Naive B cell (primary cell): ENCODE results near the gene MTG2. TPM values are rescaled to one million over a fixed set of nuclear protein-coding genes. Genes with fewer than 3 reads are reported as not detected.
A peak's percentile ranks its signal among the peaks of the same experiment; 100 is the strongest.

ENCODE experiments used
- ATAC-seq, 2 donors: fragments of 150-1000 bp; cut with Tn5 transposase; 2 replicates each; pipeline ENCODE4 v1.10.0; 2021; ENCODE audit warnings: low read depth in 2 of 2, mild to moderate bottlenecking in 2 of 2, moderate library complexity in 2 of 2
- DNase-seq: peaks from one replicate; pipeline ENCODE4 v3.0.0; 2022
- H3K27ac Mint-ChIP-seq, 6 donors: one replicate each; pipeline ENCODE4 v1.8.0; 2020 to 2022; ENCODE audit warnings: mild to moderate bottlenecking in 6 of 6, mixed read lengths in 6 of 6, moderate library complexity in 5 of 6, inconsistent platforms in 2 of 6
- H3K27me3 Mint-ChIP-seq, 3 donors: one replicate each; pipeline ENCODE4 v1.8.0; 2021 to 2022; ENCODE audit warnings: mixed read lengths in 3 of 3, mild to moderate bottlenecking in 1 of 3
- H3K36me3 Mint-ChIP-seq, 2 donors: one replicate each; pipeline ENCODE4 v1.8.0; 2020 to 2022; ENCODE audit warnings: mixed read lengths in 2 of 2, inconsistent platforms in 1 of 2, mild to moderate bottlenecking in 1 of 2
- H3K4me1 Mint-ChIP-seq, 3 donors: one replicate each; pipeline ENCODE4 v1.8.0; 2020 to 2022; ENCODE audit warnings: mixed read lengths in 3 of 3, inconsistent platforms in 1 of 3, mild to moderate bottlenecking in 1 of 3, moderate library complexity in 1 of 3
- H3K4me3 Mint-ChIP-seq, 8 donors: one replicate each; pipeline ENCODE4 v1.8.0; 2020 to 2022; ENCODE audit warnings: mild to moderate bottlenecking in 8 of 8, mixed read lengths in 8 of 8, moderate library complexity in 8 of 8, inconsistent platforms in 2 of 8
- H3K9me3 Mint-ChIP-seq, 7 donors: one replicate each; pipeline ENCODE4 v1.8.0; 2020 to 2022; ENCODE audit warnings: mixed read lengths in 7 of 7, mild to moderate bottlenecking in 5 of 7, inconsistent platforms in 2 of 7, moderate library complexity in 1 of 7
- polyA plus RNA-seq, 6 donors: library from polyadenylated mRNA; unstranded; fragments of 300-500 nt; fragmentation: Illumina TruSeq; gene quantifications; one replicate each; pipeline ENCODE4 v1.2.3, GENCODE V29; 2021; ENCODE audit warnings: low read depth in 6 of 6

Gene MTG2
- polyA plus RNA-seq, 6 donors from 2014 or later = 12.7 to 19.1 (median 16.3) TPM

DNA sequence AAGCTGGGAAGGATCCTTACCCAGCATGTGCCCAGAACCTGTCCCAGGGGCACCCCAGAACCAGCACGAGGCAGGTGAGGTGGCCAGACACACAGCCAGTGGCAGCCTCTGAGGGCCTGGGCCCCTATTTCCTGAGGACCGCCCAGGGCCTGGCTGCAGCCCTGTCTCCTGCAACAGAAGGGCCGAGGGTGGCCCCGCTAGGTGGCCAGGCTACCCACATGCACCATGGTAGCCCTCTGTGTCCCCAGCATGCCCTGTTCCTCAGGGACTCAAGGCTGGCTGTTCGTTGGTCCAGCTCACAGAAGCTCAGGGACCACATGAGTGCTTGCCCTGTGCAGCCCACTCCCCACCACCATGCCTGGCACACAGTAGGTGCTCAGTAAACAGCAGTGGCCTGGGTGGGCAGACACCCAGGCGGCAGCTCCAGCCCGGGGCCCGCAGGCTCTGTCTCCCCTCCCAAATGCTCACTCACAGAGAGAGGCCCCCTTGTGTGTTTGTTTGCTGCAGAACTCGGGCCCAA, 29.0 kb downstream of the MTG2 start:
- no peaks in the 10 kb centered on the region for H3K4me1 Mint-ChIP-seq
- no peak overlapping the region for H3K4me3 Mint-ChIP-seq
- DNase-seq (no peak), ATAC-seq (no peak)
- H3K27ac Mint-ChIP-seq = no peak overlapping the region
- H3K27me3 Mint-ChIP-seq = peaks cover 0 to 50% (median 17%) of the 10 kb centered on the region in 3 donors
- no peaks in the 10 kb centered on the region for H3K36me3 Mint-ChIP-seq
- no peaks in the 10 kb centered on the region for H3K9me3 Mint-ChIP-seq

DNA sequence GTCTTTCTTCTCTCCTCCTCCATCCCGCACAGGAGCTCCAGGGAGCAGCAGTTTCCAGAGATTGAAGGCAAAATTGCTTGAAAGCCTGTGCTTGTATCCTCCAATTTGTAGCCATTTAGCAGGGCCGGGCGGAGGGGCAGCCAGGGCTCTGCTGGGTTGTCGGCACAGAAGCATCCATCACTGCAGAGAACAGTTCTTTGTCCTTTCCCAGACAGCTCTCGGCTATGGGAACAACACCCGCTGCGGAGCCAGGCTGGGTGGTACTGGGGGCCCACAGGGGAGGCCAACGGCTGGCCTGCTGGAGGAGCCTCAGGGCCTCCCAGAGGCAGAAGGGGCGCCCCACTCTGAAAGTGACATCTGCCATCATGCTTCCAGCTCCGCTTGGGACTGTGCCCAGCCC, 29.5 kb downstream of the MTG2 start:
- no peak for ATAC-seq
- H3K36me3 Mint-ChIP-seq = no peaks in the 10 kb centered on the region
- H3K9me3 Mint-ChIP-seq = no peaks in the 10 kb centered on the region
- H3K27ac Mint-ChIP-seq = no peak overlapping the region
- H3K27me3 Mint-ChIP-seq = peaks cover 0 to 55% (median 22%) of the 10 kb centered on the region in 3 donors
- H3K4me3 Mint-ChIP-seq = no peak overlapping the region
- DNase-seq = no peak
- H3K4me1 Mint-ChIP-seq = no peaks in the 10 kb centered on the region

DNA sequence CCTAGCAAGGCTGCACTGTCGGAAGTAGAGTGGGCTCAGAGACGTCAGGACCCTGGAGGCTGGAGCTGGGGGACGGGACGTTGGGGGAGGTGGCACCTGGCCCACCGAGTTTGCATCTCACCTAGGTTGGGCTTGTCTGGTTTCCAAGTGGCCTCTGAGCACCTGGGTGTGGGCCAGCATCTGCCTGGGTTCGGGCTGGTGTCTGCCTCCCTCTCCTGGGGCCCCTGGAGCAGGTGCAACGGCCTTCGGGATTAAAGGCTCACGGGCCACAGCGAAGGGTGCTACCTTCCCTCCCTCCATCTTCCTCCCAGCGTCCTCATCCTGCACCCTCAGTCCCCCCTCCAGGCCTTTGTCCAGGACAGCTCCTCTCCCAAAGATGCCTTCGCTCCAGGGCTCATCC, 31.2 kb downstream of the MTG2 start:
- no peak for DNase-seq
- no peak for ATAC-seq
- Mint-ChIP-seq H3K4me3 (no peak overlapping the region), H3K27me3 (peaks cover 0 to 70% (median 28%) of the 10 kb centered on the region in 3 donors), H3K9me3 (no peaks in the 10 kb centered on the region), H3K27ac (no peak overlapping the region), H3K4me1 (peaks cover under 1 to 2% (median 2%) of the 10 kb centered on the region in 3 donors), H3K36me3 (no peaks in the 10 kb centered on the region)

DNA sequence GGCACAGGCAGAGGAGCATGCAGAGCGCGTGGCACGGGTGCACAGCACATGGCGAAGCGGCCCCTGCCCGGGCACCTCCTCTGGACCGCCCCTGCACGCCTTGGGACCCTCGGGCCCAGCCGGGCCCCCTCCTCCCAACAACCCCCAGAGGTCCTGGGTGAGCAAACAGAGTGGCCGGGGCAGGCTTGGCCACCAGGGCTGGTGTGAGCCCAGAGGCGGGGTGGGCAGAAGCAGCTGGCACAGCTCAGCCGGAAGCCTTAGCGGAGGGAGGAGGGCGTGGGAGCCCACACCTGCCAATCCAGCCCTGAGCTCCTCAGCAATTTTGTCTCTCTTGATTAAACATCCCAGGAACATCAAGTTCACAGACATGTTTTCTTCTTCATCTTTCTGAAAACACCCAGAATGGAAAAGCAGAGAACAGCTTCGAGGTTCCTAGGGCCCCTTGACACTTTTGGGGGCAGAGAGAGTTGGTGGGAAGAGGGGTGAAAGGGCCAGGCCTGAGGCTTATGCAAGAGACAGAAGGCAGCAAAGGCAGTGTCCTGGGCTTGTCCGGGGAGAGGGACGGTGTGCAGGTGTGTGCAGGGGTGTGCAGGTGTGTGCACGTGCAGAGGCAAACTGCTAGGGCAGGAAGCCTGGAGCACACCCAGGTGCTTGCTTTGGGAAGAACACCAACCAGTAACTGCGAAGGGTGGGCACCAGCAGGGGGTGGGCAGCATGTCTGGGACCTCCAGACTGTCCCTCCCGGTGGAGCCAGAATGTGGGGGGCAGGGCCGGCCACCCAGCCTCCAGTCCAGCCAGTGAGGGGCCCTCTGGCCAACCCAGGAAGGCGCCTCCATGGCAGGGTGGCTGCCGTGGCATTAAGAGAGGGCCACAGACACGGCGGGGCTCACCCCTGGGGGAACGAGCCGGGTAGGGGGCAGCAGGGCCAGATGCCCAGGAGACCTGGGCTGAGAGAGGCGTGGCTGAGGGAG, 32.5 kb downstream of the MTG2 start:
- Mint-ChIP-seq H3K9me3 (no peaks in the 10 kb centered on the region), H3K27me3 (peaks cover 0 to 72% (median 33%) of the 10 kb centered on the region in 3 donors), H3K4me1 (peaks cover 4 to 6% (median 4%) of the 10 kb centered on the region in 3 donors), H3K4me3 (no peak overlapping the region), H3K27ac (no peak overlapping the region), H3K36me3 (no peaks in the 10 kb centered on the region)
- DNase-seq (no peak), ATAC-seq (no peak)

DNA sequence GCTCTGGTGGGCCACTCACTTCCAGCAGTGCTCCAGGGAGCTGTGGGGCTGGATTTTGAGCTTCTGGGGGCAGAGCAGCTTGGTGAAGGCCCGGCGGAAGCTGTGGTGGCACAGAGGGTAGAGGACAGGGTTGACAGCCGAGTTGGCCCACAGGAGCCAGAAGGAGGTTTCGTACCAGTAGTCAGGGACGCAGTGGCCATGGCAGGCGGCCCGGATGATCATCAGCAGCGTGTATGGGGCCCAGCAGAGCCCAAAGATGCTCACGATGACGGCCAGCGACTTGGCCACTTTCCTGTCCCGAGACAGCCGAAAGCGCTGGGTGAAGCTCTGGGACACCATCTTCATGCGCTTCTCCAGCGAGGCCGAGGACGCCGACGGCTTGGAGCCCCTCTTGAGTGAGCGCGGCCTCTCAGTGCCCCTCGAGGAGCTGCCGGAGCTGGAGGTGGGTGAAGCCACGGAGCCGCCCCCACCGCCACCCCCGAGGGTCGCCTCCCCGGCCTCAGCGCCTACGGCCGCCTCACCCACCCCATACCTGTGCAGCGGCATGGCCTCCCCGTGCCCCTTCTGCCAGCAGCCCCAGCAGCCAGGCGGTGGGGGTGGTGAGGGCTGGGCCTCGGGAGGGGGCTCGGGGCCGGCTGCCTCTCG, 33.3 kb downstream of the MTG2 start:
- no peak for DNase-seq
- no peaks in the 10 kb centered on the region for H3K9me3 Mint-ChIP-seq
- peaks cover 6% of the 10 kb centered on the region in 3 donors for H3K4me1 Mint-ChIP-seq
- H3K36me3 Mint-ChIP-seq = no peaks in the 10 kb centered on the region
- no peak overlapping the region for H3K4me3 Mint-ChIP-seq
- peaks cover 0 to 70% (median 38%) of the 10 kb centered on the region in 3 donors for H3K27me3 Mint-ChIP-seq
- H3K27ac Mint-ChIP-seq = no peak overlapping the region
- ATAC-seq = no peak

DNA sequence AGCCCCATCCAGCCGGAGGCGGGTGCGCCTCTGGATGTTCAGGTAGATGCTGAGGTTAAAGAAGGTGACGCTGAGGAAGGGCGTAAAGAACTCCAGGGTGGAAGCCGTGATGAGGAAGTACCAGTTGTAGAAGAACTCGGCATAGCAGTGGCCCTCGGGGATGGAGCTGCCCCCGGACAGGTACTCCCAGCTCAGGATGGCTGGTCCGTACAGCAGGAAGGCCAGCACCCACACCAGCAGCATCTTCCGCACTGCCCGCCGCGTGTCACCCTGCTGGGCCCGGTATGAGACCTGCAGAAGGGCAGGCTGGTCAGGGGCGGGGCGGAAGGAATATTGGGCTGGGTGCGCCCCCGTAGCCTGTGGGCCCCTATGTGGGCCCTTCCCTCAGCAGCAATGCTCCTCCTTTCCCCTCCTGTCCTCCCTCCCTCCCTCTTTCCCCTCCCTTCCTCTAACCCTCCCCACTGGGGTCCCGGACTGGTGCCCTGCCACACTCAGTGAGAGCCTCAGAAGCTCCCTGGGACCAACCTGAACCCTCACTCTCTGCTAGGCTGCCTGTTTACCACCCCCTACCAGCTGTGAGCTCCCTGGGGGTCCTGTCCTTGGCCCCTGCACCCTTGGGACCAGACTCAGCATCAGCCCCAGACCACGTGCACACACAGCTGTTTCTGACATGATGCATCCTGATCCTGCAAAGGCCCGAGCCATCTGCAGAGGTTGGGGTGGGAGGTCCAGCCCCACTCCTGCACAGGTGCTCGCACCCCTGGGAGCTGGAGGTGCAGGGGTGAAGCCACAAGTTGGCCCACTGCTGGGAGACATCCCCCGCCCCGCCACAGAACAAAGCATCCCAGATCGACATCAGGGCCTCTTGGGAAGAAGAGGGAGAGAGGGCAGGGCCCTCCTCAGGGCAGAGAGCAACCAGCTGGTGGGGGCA, 34.1 kb downstream of the MTG2 start:
- Mint-ChIP-seq H3K36me3 (no peaks in the 10 kb centered on the region), H3K4me3 (no peak overlapping the region), H3K9me3 (no peaks in the 10 kb centered on the region), H3K4me1 (peaks cover 6 to 8% (median 7%) of the 10 kb centered on the region in 3 donors), H3K27ac (no peak overlapping the region), H3K27me3 (peaks cover 0 to 74% (median 43%) of the 10 kb centered on the region in 3 donors)
- DNase-seq = no peak
- ATAC-seq = no peak

DNA sequence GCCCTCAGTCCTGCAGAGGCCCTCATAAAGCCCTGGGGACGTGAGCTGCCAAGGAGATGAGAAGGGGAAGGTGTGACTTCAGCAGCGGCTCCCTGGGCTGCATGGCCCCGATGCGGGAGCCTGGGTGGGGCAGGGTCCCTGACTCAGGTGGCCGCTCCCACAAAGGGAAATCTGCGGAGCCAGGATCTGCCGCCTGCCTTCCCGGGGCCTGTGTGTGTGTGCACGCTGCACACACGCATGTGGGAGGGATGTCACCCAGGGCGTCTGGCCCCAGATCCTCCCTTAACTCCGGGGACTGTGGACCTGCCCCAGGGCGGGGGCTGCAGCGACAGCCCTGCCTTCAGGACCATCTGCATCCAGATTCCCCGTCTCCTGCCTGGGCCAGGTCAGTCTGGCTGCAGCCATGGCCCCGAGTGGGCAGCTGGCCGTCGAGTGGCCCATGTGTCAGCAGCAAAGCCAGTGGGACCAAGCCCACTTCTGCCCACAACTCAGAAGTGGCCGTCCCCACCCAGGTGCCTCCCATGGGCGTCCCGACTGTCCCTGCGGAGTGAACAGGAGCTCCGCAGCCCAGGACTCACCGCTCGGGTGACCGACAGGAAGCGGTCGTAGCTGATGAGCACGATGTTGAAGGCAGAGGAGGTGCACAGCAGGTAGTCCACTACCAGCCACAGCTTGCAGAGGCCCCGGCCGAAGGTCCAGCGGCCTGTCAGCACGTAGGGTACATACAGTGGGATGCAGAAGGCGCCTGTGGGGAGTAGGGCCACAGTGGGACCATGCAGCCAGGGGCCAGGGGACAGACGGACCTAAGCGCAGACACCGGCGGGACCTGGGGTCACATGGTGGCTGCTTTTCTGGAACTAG, 35.3 kb downstream of the MTG2 start:
- Mint-ChIP-seq H3K27me3 (peaks cover 3 to 78% (median 50%) of the 10 kb centered on the region in 3 donors), H3K9me3 (no peaks in the 10 kb centered on the region), H3K4me1 (peaks cover 6 to 8% (median 7%) of the 10 kb centered on the region in 3 donors), H3K27ac (no peak overlapping the region), H3K36me3 (no peaks in the 10 kb centered on the region), H3K4me3 (peak overlapping the region in 2 of 8 donors; percentile 12 to 42)
- no peak for ATAC-seq
- no peak for DNase-seq

DNA sequence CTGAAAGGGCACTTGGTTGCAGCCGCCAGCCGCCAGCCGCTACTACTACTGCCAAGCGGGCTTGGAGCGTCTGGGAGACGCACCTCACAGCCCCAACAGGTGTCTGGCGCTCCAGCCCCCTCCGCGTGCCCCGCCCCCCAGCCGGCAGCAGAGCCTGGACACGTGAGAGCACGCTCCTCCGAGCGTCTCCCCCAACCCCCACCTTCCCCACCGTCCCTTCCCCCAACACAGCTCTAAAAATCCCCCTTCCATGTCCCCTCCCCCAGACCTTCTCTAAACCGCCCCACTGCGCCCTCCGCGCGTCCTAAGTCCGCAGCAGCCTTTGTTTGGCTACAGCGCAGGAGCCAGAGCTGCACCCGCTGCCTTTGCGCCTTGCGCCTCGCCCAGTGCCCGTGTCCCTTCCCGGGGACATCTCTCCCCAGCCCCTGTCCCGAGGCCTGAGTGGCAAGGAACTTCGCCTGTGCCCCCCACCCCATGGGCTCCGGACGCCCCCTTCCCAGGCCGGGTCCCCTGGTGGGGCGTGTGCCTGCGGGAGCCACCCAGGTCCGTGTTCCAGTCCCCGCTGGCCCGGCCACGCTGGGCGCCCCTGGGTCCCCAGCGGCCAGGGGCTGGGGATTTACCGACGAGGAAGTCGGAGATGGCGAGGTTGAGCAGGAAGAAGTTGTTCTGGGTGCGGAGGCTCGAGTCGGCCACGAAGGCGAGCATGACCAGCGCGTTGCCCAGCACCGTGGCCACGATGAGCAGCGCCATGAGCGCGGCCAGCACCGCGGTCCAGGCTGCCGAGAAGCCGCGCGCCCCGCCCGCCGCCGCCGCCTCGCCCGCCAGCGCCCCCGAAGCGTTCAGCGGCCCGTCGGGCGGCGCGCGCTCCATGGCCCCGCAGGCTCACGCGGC, 36.5 kb downstream of the MTG2 start:
- Mint-ChIP-seq H3K4me1 (peaks cover 6 to 8% (median 7%) of the 10 kb centered on the region in 3 donors), H3K9me3 (no peaks in the 10 kb centered on the region), H3K27me3 (peaks cover 4 to 83% (median 59%) of the 10 kb centered on the region in 3 donors), H3K27ac (no peak overlapping the region), H3K4me3 (peak overlapping the region in 7 of 8 donors; percentile 61 to 82 (median 67)), H3K36me3 (no peaks in the 10 kb centered on the region)
- ATAC-seq (peak; percentile 20 to 33), DNase-seq (no peak)

DNA sequence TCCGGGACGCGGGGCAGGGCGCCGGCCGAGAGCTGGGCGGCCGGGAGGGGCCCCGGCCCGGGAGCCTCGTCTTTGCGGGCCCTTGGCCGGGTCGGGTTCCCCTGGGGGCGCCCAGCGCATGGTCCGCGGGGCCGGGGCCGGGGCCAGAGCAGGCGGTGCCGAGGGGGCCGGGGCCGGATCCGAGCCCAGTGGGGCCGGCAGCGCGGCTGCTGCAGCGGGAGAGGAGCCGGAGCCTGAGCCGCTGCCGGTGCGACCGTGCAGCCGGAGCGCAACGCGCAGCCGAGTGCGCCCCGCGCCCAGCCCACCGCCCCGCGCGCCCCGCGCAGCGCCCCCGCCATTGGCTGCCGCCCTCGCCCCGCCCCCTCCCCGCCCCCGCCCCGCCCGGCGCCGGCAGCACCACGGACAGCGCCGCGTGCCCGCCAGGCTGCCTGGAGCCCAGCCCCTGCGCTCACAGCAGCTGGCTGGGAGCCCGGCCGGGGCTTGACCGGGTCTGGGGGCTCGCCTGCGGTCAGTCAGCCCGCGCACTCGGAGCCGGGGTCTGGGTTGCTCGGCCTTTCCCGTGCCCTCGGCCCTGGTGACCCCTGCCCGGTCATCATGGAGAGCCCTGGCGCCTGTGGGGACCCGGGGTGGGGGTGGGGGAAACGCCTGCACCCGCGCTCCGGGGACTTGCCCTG, 37.3 kb downstream of the MTG2 start, which contains the start of gene HRH3:
HRH3 (minus strand) TSS at position 287 of the 674 bp plus-strand sequence. CDS start 308 bp downstream, outside the sequence.
- H3K36me3 Mint-ChIP-seq = no peaks in the 10 kb centered on the region
- H3K27me3 Mint-ChIP-seq = peaks cover 8 to 85% (median 59%) of the 10 kb centered on the region in 3 donors
- H3K27ac Mint-ChIP-seq = no peak within 1 kb of the TSS
- H3K4me1 Mint-ChIP-seq = peaks cover 6 to 8% (median 7%) of the 10 kb centered on the region in 3 donors
- peaks cover 0 to 3% (median 0%) of the 10 kb centered on the region in 7 donors for H3K9me3 Mint-ChIP-seq
- ATAC-seq (peak; percentile 75 to 83), DNase-seq (peak; percentile 41)
- peak within 1 kb of the TSS in 7 of 8 donors; percentile 61 to 82 (median 67) for H3K4me3 Mint-ChIP-seq

DNA sequence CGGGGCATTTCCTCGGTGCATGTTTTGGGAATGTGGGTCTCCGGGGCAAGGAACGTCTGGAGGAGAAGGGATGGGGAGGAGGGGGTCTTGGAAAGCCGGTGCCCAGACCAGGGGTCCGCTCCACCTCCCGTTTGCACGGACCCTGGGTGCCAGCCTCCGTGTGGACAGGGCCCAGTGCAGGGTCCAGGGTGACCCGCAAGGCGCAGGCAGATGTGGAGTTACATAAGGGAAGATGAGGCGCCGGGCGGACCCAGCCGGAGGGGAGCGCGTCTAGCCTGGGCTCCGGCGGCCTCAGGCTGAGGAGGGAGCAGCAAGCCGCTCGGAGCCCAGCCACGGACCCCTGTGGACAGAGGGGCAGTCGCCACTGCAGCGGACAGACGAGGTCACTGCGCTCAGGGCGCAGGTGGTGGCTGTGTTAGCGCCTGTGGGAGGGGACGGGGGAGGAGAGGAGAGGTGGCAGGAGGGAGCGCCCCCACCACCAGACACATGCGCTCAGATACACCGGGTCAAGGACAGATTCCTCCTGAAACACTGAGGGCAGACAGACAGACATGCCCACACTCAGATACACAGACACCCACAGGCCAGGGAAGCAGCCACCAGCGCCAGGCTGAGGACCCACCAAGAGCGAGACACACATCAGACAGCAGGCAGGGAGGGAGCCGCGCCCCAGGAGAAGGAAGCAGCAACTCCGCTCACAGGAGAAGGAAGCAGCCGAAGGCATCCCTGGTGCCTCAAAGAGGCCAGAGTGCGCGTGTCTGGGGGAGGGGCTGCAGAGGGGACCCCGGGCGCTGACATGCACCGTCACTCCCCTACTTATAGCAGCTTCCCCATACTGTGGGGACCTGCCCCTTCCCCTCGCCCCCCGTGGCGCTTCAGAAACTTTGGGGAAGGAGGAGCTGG, 38.1 kb downstream of the MTG2 start:
- Mint-ChIP-seq H3K27me3 (peaks cover 8 to 85% (median 59%) of the 10 kb centered on the region in 3 donors), H3K4me3 (peak overlapping the region in 7 of 8 donors; percentile 26 to 73 (median 47)), H3K27ac (no peak overlapping the region), H3K4me1 (peaks cover 6 to 8% (median 7%) of the 10 kb centered on the region in 3 donors), H3K36me3 (no peaks in the 10 kb centered on the region), H3K9me3 (peaks cover 0 to 3% (median 0%) of the 10 kb centered on the region in 7 donors)
- DNase-seq (no peak), ATAC-seq (no peak)
